Retinal pigment epithelial cell (primary cell): ENCODE data around the gene RALY.

Experiments used
- DNase-seq: peaks from one replicate; pipeline ENCODE4 v3.0.0-alpha.2; 2010; ENCODE audit warnings: low read depth
- H3K4me3 ChIP-seq: 2 replicates; pipeline ENCODE4 v1.5.1; 2011; ENCODE audit warnings: mild to moderate bottlenecking, low read length, control low read depth, moderate library complexity
- CTCF ChIP-seq: conservative IDR thresholded peaks from 2 replicates; pipeline ENCODE4 v1.5.1; 2011; ENCODE audit warnings: low read depth, low read length, control low read depth, inconsistent platforms

Gene RALY

GRCh38 chr20:34102342-34102741 lies 108.6 kb downstream of the RALY start:
- no peak for DNase-seq
- H3K4me3 ChIP-seq, result no peak overlapping the region
- TF ChIP-seq CTCF, result no peak

GRCh38 chr20:34104059-34104458 lies 110.3 kb downstream of the RALY start:
- no peak for DNase-seq
- H3K4me3 ChIP-seq, result no peak overlapping the region
- TF ChIP-seq CTCF, result no peak

- H3K4me3 ChIP-seq, result no peak overlapping the region
- no peak for DNase-seq
- no peak for TF ChIP-seq CTCF
Measured at GRCh38 chr20:34105978-34106675, 112.4 kb downstream of the RALY start.

GRCh38 chr20:34108616-34109174 lies 115.0 kb downstream of the RALY start:
- H3K4me3 ChIP-seq, result no peak overlapping the region
- no peak for DNase-seq
- no peak for TF ChIP-seq CTCF

- H3K4me3 ChIP-seq, result no peak overlapping the region
- no peak for DNase-seq
- no peak for TF ChIP-seq CTCF
Measured at GRCh38 chr20:34109442-34109841, 115.7 kb downstream of the RALY start.

GRCh38 chr20:34110025-34110744 lies 116.5 kb downstream of the RALY start:
- no peak for DNase-seq
- H3K4me3 ChIP-seq, result peak overlapping the region; percentile 93
- TF ChIP-seq CTCF, result no peak
